GM10847 (cell line): ENCODE data around the gene HSPA9.

Source experiments
- POLR2A ChIP-seq: IDR thresholded peaks from 2 replicates; pipeline ENCODE4 v1.6.1; 2011; ENCODE audit not compliant: insufficient read length; ENCODE audit errors: extremely low read depth

The HSPA9 gene

GRCh38 chr5:138575194-138576015 lies at the start of gene HSPA9:
Gene HSPA9, minus strand, starts transcription at chr5:138575401. Its CDS starts 83 bp downstream, at chr5:138575318.
- TF ChIP-seq POLR2A, result peak; percentile 79

GRCh38 chr5:138623053-138623452 lies 47.9 kb upstream of the HSPA9 start:
- TF ChIP-seq POLR2A, result no peak

- TF ChIP-seq POLR2A, result no peak
These were observed 46.9 kb upstream of the HSPA9 start for GRCh38 chr5:138622051-138622450.

- TF ChIP-seq POLR2A, result no peak
These were observed 45.5 kb upstream of the HSPA9 start for GRCh38 chr5:138620663-138621224.

GRCh38 chr5:138616508-138616907 lies 41.3 kb upstream of the HSPA9 start:
- no peak for TF ChIP-seq POLR2A

- no peak for TF ChIP-seq POLR2A
These were observed 40.3 kb upstream of the HSPA9 start for GRCh38 chr5:138615461-138615860.

- TF ChIP-seq POLR2A, result no peak
These were observed 36.5 kb upstream of the HSPA9 start for GRCh38 chr5:138611678-138612218.

- TF ChIP-seq POLR2A, result no peak
These were observed 35.9 kb upstream of the HSPA9 start for GRCh38 chr5:138610918-138611677.

GRCh38 chr5:138610415-138610917 lies 35.3 kb upstream of the HSPA9 start:
- no peak for TF ChIP-seq POLR2A

GRCh38 chr5:138606378-138607064 lies 31.3 kb upstream of the HSPA9 start:
- TF ChIP-seq POLR2A, result no peak

GRCh38 chr5:138605254-138605972 lies 30.2 kb upstream of the HSPA9 start:
- TF ChIP-seq POLR2A, result no peak

GRCh38 chr5:138604176-138604785 lies 29.1 kb upstream of the HSPA9 start:
- no peak for TF ChIP-seq POLR2A

GRCh38 chr5:138603249-138603920 lies 28.2 kb upstream of the HSPA9 start:
- TF ChIP-seq POLR2A, result no peak
